Spinal cord (tissue), 10 donors: Measurements from ENCODE around the gene ING3. TPM values are rescaled to one million over a fixed set of nuclear protein-coding genes. Genes with fewer than 3 reads are reported as not detected.

ENCODE experiments used
- DNase-seq, 6 donors: peaks; one replicate each; pipeline versions ENCODE4 v3.0.0 to v3.0.0-alpha.2; 2013 to 2015; ENCODE audit warnings: low spot score in 6 of 6, low read depth in 4 of 6
- H3K27ac ChIP-seq: one replicate; pipeline ENCODE4 v1.5.1; 2013; ENCODE audit warnings: low read depth, low read length, control low read depth
- H3K27me3 ChIP-seq: one replicate; pipeline ENCODE4 v1.6.1; 2013; ENCODE audit warnings: low read length; ENCODE audit not compliant: control insufficient read depth, insufficient read depth
- H3K36me3 ChIP-seq: one replicate; pipeline ENCODE4 v1.6.1; 2013; ENCODE audit warnings: low read length; ENCODE audit not compliant: control insufficient read depth, insufficient read depth
- H3K4me1 ChIP-seq: one replicate; pipeline ENCODE4 v1.6.1; 2013; ENCODE audit warnings: low read length; ENCODE audit not compliant: control insufficient read depth, insufficient read depth
- H3K4me3 ChIP-seq: one replicate; pipeline ENCODE4 v1.5.1; 2013; ENCODE audit warnings: low read depth, low read length, control low read depth
- H3K9me3 ChIP-seq: one replicate; pipeline ENCODE4 v1.6.1; 2013; ENCODE audit warnings: low read length; ENCODE audit not compliant: control insufficient read depth, insufficient read depth
- WGBS: methylation state at CpG from one replicate; pipeline ENCODE4 v1.1.5; 2013; ENCODE audit warnings: missing lambda C conversion rate; ENCODE audit not compliant: insufficient coverage; 5-methylcytosine and 5-hydroxymethylcytosine counted together
- polyA plus RNA-seq, 2 donors: library from polyadenylated mRNA; unstranded; fragments of 120-200 nt; gene quantifications; one replicate each; pipeline ENCODE4 v1.2.1, GENCODE V29; 2013; ENCODE audit not compliant: insufficient read length in 2 of 2
- total RNA-seq, 2 donors: library from RNA; depleted of rRNA in 1 of 2; stranded (reverse); fragments of 120-200 nt in 1 of 2; fragments of >200 nt in 1 of 2; gene quantifications; one replicate each; pipeline versions ENCODE4 v1.2.3 to v1.2.4, GENCODE V29; 2013 to 2014
- donor health status: healthy.

The ING3 gene
- total and polyA plus RNA-seq, 4 donors: 25.8 to 40.3 (median 31.8) TPM

DNA sequence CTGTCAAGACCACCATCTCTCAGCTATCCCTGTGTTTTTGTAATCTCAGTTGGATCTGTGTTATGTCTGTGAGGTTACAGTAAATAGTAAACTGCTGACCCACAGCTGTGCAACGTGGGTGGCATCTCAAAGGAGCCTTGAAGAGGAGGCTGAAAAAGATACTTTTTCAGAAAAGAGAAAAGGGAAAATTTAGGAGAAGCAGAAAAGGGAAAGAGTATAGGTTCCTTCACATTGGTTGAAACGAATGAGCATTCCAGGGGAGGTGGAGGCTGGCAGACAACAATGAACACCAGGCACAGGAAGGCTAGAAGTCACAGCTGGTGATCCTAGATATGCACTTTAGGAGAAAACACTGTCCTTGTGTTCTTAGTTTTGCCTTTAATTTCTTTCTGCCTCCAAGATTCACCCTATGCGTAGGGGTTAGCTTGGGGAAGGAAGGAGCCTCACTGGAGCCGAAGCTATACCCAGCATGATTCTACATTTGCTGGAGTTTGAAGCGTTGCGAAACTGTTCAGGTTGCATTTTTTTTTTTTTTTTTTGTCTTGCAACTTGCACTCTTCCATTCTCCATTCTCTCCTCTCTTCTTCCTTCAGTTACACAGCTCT is 56.2 kb downstream of the ING3 start:
- H3K4me3 ChIP-seq: no peak overlapping the region
- H3K36me3 ChIP-seq: no peaks in the 10 kb centered on the region
- no peaks in the 10 kb centered on the region for H3K4me1 ChIP-seq
- WGBS: 29% methylated on average over 2 of the region's 6 CpGs
- peak overlapping the region; percentile 67 for H3K27ac ChIP-seq
- no peaks in the 10 kb centered on the region for H3K9me3 ChIP-seq
- no peak for DNase-seq
- no peaks in the 10 kb centered on the region for H3K27me3 ChIP-seq

DNA sequence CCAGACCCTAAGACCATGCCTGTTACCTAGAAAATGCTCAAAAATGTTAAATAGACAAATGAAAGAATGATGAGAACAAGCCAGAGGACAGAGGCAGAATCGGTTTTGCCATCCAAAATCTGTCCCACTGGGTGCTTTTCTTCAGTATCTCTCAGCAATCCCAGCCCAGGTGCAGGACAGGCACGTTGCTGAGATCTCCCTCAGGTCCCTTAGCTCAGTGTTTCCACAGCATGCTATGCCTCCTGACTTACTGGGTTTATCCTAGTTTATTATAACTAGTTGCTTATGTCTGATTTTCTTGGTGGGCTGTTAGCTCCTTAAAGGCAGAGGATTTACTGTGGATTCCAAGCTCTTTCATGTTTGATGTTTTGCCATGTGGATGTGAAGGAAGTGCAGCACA is 58.2 kb downstream of the ING3 start:
- Histone ChIP-seq H3K36me3 (no peaks in the 10 kb centered on the region), H3K9me3 (no peaks in the 10 kb centered on the region), H3K4me1 (no peaks in the 10 kb centered on the region), H3K4me3 (no peak overlapping the region), H3K27me3 (no peaks in the 10 kb centered on the region), H3K27ac (no peak overlapping the region)
- no peak for DNase-seq
- 67% methylated on average over 1 of the region's 2 CpGs for WGBS

DNA sequence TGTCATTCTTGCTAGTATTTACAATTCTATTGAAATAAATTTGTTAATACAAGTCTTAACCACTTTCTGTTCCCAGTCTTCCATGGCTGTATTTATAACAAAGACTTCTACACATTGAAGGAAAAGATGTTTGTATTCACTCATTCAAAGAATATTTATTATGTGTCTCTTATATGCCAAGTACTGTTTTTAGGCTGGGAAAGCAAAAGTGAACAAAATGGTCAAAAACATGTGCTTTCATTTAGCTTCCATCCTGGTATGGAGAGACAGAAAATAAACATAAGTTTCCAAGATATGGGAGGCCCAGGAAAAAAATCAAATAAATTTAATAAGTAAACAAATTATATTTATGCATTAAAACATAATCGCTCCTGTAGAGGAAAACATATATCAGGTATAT is 60.8 kb downstream of the ING3 start:
- Histone ChIP-seq H3K27me3 (no peaks in the 10 kb centered on the region), H3K4me3 (no peak overlapping the region), H3K9me3 (no peaks in the 10 kb centered on the region), H3K27ac (no peak overlapping the region), H3K36me3 (no peaks in the 10 kb centered on the region), H3K4me1 (no peaks in the 10 kb centered on the region)
- WGBS: no CpG with 5 or more reads among the region's 1 CpG
- no peak for DNase-seq

DNA sequence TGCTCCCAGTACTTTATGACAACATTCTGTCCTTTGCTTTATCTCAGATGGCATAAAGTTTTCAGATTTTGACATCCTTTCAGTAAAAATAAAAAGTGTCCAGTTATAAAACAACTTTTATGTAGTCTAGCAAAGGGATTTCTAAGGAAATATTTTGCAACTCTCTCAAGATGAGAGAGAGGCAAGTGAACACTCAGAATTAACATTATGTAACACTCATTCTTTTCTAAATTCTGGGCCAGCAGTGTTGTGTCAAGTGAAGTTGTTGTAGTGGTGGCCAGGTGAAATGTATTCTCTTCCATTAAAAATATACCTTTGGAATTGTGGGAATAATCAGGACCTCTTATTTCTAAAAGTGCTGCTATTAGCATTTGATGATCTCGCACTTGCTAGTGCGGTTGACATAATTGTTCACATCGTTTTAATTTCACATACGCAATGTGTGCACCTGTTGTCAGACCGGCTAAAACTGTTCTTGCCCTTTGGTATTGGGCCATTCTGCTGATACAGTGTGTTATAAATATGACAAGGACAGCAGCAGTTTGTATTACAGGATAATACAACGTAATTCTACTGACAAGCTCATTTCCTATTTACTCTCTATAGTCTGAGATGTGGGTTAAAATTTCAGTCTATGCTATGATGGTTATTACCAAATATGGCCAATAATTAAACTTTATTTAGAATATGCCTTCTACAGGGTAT is 61.7 kb downstream of the ING3 start:
- Histone ChIP-seq H3K4me3 (no peak overlapping the region), H3K27ac (no peak overlapping the region), H3K36me3 (no peaks in the 10 kb centered on the region), H3K27me3 (no peaks in the 10 kb centered on the region), H3K9me3 (no peaks in the 10 kb centered on the region), H3K4me1 (no peaks in the 10 kb centered on the region)
- DNase-seq: no peak
- WGBS: no CpG with 5 or more reads among the region's 6 CpGs

DNA sequence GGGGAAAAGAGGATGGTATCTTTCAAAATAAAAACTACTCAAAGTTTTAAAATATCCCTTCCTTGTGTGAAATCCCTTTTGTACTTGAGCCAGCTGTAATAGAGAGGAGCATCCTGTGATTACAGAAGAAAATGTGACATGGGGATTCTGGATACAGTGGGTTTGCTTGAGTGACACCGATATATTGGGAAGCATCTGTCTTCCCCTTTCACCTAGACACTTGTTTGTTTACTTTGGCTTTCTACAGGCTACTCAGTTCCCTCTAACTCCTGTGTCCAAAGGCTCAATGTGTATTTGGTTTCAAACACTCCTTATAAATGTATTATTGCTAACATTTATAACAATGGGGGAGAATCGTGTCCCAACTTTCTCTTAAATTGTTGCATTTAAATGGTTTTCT is 62.3 kb downstream of the ING3 start:
- no CpG with 5 or more reads among the region's 2 CpGs for WGBS

DNA sequence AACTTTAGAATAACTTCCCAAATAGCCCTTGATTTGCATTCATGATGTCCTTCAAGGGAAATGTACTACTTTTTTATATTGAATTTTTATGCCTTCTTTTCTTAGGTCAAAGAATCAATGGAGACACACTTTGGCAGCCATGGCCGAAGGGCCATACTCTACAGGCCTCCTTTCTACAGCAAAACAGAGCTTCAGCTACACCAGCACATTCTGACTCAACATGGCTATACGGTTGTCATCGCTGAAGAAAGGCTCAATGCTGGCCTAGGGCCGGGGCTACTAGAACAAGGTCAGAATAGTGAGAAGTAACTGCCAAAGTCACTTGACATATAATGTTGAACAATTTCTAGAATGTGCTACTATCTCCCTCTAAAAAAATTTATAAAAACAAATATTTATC is 65.0 kb downstream of the ING3 start:
- no peaks in the 10 kb centered on the region for H3K9me3 ChIP-seq
- no peak for DNase-seq
- H3K27me3 ChIP-seq: no peaks in the 10 kb centered on the region
- H3K36me3 ChIP-seq: no peaks in the 10 kb centered on the region
- 100% methylated on average over 1 of the region's 4 CpGs for WGBS
- no peaks in the 10 kb centered on the region for H3K4me1 ChIP-seq
- no peak overlapping the region for H3K27ac ChIP-seq
- no peak overlapping the region for H3K4me3 ChIP-seq

More for the DNA sequence above, 62.3 kb downstream of the ING3 start:
- Histone ChIP-seq H3K4me3 (no peak overlapping the region), H3K4me1 (no peaks in the 10 kb centered on the region), H3K9me3 (no peaks in the 10 kb centered on the region), H3K36me3 (no peaks in the 10 kb centered on the region), H3K27ac (no peak overlapping the region), H3K27me3 (no peaks in the 10 kb centered on the region)
- DNase-seq: no peak

DNA sequence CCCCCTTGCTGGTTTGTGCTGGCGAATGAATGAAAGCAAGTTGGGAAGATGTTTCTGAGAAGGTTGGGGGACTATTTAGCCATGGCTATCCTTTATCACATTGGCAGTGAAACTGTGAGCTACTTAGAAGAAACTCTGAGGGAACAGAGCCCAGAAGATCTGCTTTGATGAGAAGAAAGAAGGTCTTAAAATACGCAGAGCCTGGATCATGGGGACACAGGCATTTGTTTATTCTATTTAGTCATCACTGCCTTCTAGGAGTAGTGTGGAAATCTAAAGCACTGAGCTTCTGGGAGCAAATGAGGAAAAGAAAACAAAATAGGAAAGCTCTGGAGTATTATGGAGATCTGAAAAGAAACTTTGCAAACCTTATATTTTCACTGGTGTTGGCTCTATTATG is 66.4 kb downstream of the ING3 start:
- H3K4me1 ChIP-seq: no peaks in the 10 kb centered on the region
- DNase-seq: no peak
- peak overlapping the region; percentile 10 for H3K27ac ChIP-seq
- H3K36me3 ChIP-seq: no peaks in the 10 kb centered on the region
- WGBS: 100% methylated on average over 1 of the region's 2 CpGs
- H3K4me3 ChIP-seq: no peak overlapping the region
- H3K9me3 ChIP-seq: no peaks in the 10 kb centered on the region
- H3K27me3 ChIP-seq: no peaks in the 10 kb centered on the region

DNA sequence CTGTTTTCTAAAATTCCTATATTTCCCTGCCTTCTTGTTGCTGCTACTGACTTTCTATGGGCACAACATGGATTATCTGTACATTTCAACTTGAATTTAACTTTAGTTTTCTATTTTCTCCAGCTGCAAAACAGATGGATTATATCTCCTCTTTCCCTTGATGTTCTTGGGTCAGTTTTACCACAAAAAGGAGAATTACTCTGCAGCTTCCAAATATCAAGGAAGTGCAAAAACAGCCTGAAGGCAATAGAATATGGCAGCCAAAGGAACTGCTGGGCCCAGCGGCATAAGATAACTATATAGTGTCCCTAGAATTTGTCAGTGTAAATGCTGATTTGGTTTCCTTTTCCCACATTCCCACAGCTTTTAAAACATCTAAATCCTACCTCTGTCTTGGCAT is 67.0 kb downstream of the ING3 start:
- Histone ChIP-seq H3K9me3 (no peaks in the 10 kb centered on the region), H3K27ac (no peak overlapping the region), H3K4me3 (no peak overlapping the region), H3K27me3 (no peaks in the 10 kb centered on the region), H3K36me3 (no peaks in the 10 kb centered on the region), H3K4me1 (no peaks in the 10 kb centered on the region)
- WGBS: no CpG with 5 or more reads among the region's 1 CpG
- DNase-seq: no peak

DNA sequence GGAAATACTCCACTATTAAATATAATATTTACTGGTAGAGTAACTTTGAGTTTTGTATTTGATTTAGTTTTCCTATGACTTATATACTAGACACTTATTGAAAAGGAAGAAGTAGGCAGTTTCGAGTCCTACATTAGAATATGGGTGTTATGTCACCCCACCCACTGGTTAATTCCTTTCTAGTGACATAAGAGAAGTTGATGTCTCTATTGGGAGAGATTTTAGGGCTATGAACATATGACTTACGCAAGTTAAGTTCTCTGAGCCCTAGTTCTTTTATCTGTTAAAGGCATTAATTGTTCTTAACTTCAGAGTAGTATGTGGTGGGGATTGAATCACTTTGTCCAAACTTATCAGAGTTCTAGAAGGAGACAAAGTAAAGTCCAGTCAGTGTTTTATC is 68.4 kb downstream of the ING3 start:
- no peak overlapping the region for H3K27ac ChIP-seq

More for the DNA sequence above, 68.4 kb downstream of the ING3 start:
- Histone ChIP-seq H3K27me3 (no peaks in the 10 kb centered on the region), H3K4me1 (no peaks in the 10 kb centered on the region), H3K9me3 (no peaks in the 10 kb centered on the region), H3K36me3 (no peaks in the 10 kb centered on the region), H3K4me3 (no peak overlapping the region)
- no CpG with 5 or more reads among the region's 2 CpGs for WGBS
- DNase-seq: no peak
